ENCODE results near the gene TMA7. TPM values are rescaled to one million over a fixed set of nuclear protein-coding genes. Genes with fewer than 3 reads are reported as not detected.

The TMA7 gene
- total RNA-seq, 1 donor from 2014 or later = 510 TPM

DNA sequence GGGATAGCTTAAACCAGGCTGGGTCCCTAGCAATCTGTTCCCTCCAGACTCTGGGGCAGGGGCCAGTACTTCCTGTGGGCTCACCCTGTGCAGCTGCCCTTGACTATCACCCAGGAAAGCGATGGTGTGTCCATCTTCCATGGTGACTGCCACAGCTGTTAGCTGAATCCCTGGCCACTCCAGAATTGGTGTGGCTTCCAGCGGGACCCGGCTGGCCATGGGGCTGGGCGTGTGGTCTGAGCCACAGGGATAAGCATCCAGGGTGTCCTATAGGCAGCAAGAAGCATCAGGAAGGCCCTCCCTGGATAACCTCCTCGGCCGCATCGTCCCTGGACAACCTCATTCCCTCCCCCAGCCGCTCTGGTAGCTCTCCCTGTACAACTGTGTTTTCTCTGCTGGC is 17.4 kb upstream of the TMA7 start:
- Histone ChIP-seq H3K4me3 (no peak overlapping the region), H3K79me2 (ENCODE audit: low read depth) (peaks cover 63% of the 10 kb centered on the region), H3K27ac (no peak overlapping the region), H3K9me3 (ENCODE audit: low read depth) (no peaks in the 10 kb centered on the region), H3F3A (ENCODE audit: low read depth) (no peaks in the 10 kb centered on the region), H4K20me1 (ENCODE audit: low read depth) (peaks cover 83% of the 10 kb centered on the region), H3K36me3 (no peaks in the 10 kb centered on the region), H3K4me1 (peaks cover 12% of the 10 kb centered on the region), H3K9ac (no peak overlapping the region), H3K27me3 (no peaks in the 10 kb centered on the region), H2AFZ (replicated peaks) (no peak overlapping the region), H3K4me2 (no peak overlapping the region)
- Mint-ChIP-seq H3K9me3 (no peaks in the 10 kb centered on the region), H3K4me3 (no peak overlapping the region), H3K27me3 (ENCODE audit: insufficient read depth, low read depth) (no peaks in the 10 kb centered on the region), H3K27ac (peak overlapping the region; percentile 72), H3K36me3 (peaks cover 10% of the 10 kb centered on the region), H3K4me1 (peaks cover 22% of the 10 kb centered on the region)
- no peak for DNase-seq (ENCODE audit: low spot score)
- TF ChIP-seq, protein P1, sequence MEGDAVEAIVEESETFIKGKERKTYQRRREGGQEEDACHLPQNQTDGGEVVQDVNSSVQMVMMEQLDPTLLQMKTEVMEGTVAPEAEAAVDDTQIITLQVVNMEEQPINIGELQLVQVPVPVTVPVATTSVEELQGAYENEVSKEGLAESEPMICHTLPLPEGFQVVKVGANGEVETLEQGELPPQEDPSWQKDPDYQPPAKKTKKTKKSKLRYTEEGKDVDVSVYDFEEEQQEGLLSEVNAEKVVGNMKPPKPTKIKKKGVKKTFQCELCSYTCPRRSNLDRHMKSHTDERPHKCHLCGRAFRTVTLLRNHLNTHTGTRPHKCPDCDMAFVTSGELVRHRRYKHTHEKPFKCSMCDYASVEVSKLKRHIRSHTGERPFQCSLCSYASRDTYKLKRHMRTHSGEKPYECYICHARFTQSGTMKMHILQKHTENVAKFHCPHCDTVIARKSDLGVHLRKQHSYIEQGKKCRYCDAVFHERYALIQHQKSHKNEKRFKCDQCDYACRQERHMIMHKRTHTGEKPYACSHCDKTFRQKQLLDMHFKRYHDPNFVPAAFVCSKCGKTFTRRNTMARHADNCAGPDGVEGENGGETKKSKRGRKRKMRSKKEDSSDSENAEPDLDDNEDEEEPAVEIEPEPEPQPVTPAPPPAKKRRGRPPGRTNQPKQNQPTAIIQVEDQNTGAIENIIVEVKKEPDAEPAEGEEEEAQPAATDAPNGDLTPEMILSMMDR (IDR thresholded peaks at IDR 0.05) = no peak
- TF ChIP-seq EZH2 (IDR thresholded peaks at IDR 0.05) (no peak), EZH2phosphoT487 (IDR thresholded peaks at IDR 0.05) (no peak)

DNA sequence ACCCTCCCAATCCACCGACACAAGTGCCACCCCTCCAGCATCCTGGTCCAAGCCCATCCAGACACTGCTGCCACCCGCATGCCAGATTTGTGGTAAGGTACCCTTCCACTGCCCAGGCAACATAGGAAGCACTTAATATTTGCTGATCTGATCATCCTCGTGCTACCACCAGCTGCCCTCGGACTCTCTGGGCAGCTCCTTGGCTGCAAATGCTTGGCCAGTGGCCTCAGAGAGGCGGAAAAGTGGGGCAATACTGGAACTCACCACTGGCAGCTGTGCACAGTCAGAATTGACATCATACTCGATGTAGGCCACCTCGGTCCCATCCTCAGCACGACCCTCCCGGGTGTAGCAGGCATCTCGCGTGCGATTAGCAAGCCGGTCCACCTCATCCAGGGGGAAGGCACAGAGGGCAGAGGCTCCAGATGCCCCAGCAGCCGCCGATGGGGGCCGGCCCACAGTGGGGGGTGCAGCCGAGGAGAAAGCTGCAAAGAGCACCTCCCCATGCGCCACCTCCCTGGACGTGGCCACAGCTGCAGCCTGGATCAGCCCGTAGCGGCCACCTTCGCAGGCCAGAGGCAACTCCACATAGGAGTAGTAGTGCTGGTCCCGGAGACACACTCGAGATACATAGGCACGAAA is 16.7 kb upstream of the TMA7 start:
- Mint-ChIP-seq H3K4me1 (peaks cover 29% of the 10 kb centered on the region), H3K27ac (peak overlapping the region; percentile 72)
- H3K36me3 ChIP-seq = no peaks in the 10 kb centered on the region

DNA sequence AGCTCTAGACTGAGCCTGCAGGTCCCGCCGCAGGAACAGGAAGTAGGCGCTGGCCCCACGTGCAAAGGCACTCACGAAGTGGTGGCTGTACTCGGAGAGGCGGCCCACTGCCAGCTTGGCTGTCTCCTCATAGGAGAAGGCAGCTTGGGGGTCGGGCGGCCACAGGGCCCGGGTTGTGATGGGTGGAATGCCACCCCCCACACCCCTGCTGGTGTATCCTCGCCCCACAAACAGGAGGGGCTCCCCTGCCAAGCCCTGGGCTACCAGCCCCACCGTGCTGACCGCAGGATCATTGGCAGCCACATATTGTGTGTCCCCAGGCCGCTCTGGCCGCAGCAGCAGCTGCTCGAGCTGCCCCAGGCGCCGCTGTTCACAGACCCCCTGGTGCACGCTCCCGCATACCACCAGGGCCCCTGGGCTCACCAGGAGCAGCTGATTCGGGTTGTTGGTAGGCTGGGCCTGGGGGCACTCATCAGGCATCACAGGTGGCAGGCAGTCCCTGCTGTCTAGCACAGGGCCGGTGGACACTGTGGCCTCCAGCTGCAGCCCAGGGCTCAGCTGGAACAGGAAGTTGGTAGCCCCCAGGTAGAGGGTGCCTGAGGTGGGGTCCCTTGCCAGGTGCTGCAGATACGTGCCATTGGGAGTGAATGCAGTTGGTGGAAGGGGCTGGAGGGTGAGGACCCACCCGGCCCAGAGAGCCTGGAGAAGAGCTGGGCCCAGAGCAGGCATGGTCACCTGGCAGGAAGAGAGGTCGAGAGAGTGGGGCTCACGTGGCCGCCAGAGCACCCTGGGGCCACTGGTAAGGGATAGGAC is 16.0 kb upstream of the TMA7 start:
- Histone ChIP-seq H3K4me3 (no peak overlapping the region), H3F3A (ENCODE audit: low read depth) (no peaks in the 10 kb centered on the region), H3K4me2 (no peak overlapping the region), H3K27me3 (no peaks in the 10 kb centered on the region), H3K9ac (no peak overlapping the region), H3K79me2 (ENCODE audit: low read depth) (peaks cover 77% of the 10 kb centered on the region), H3K27ac (no peak overlapping the region), H4K20me1 (ENCODE audit: low read depth) (peaks cover 88% of the 10 kb centered on the region), H3K36me3 (no peaks in the 10 kb centered on the region), H2AFZ (replicated peaks) (no peak overlapping the region), H3K4me1 (peaks cover 19% of the 10 kb centered on the region), H3K9me3 (ENCODE audit: low read depth) (no peaks in the 10 kb centered on the region)
- Mint-ChIP-seq H3K27ac (peak overlapping the region; percentile 50), H3K27me3 (ENCODE audit: insufficient read depth, low read depth) (no peaks in the 10 kb centered on the region), H3K36me3 (peaks cover 10% of the 10 kb centered on the region), H3K4me3 (no peak overlapping the region), H3K9me3 (no peaks in the 10 kb centered on the region), H3K4me1 (peaks cover 31% of the 10 kb centered on the region)
- DNase-seq (ENCODE audit: low spot score) = no peak
- TF ChIP-seq, protein P1 (IDR thresholded peaks at IDR 0.05) = no peak
- TF ChIP-seq EZH2phosphoT487 (IDR thresholded peaks at IDR 0.05) (no peak), EZH2 (IDR thresholded peaks at IDR 0.05) (no peak)

More for the DNA sequence above, 16.7 kb upstream of the TMA7 start:
- Histone ChIP-seq H3K9ac (no peak overlapping the region), H3F3A (ENCODE audit: low read depth) (no peaks in the 10 kb centered on the region), H3K9me3 (ENCODE audit: low read depth) (no peaks in the 10 kb centered on the region), H3K27ac (no peak overlapping the region), H3K4me1 (peaks cover 19% of the 10 kb centered on the region), H3K4me3 (no peak overlapping the region), H2AFZ (replicated peaks) (no peak overlapping the region), H4K20me1 (ENCODE audit: low read depth) (peaks cover 90% of the 10 kb centered on the region), H3K27me3 (no peaks in the 10 kb centered on the region), H3K79me2 (ENCODE audit: low read depth) (peaks cover 70% of the 10 kb centered on the region), H3K4me2 (no peak overlapping the region)
- Mint-ChIP-seq H3K36me3 (peaks cover 10% of the 10 kb centered on the region), H3K9me3 (no peaks in the 10 kb centered on the region), H3K4me3 (peak overlapping the region; percentile 2), H3K27me3 (ENCODE audit: insufficient read depth, low read depth) (no peaks in the 10 kb centered on the region)
- no peak for DNase-seq (ENCODE audit: low spot score)
- no peak for TF ChIP-seq EZH2phosphoT487 (IDR thresholded peaks at IDR 0.05)
- TF ChIP-seq, protein P1 (IDR thresholded peaks at IDR 0.05) = no peak
- no peak for TF ChIP-seq EZH2 (IDR thresholded peaks at IDR 0.05)

Data from neural progenitor cell (in vitro differentiated cells).